H9 (cell line): Measurements from ENCODE around the gene SLC34A3. TPM values are rescaled to one million over a fixed set of nuclear protein-coding genes. Genes with fewer than 3 reads are reported as not detected.

Experiments
- DNase-seq: peaks from one replicate; pipeline ENCODE4 v3.0.0-alpha.2; 2017
- H2AFZ ChIP-seq: one replicate; pipeline ENCODE4 v1.6.1; 2013; ENCODE audit warnings: mild to moderate bottlenecking, low read length, control low read depth, moderate library complexity
- H2AK5ac ChIP-seq: 2 replicates; pipeline ENCODE4 v1.6.1; 2013; ENCODE audit warnings: low read length, control low read depth, mixed read lengths; ENCODE audit not compliant: insufficient read length
- H2BK120ac ChIP-seq: one replicate; pipeline ENCODE4 v1.6.1; 2013; ENCODE audit warnings: low read depth, mild to moderate bottlenecking, low read length, control low read depth, inconsistent platforms; ENCODE audit not compliant: poor library complexity, severe bottlenecking
- H2BK12ac ChIP-seq: 2 replicates; pipeline ENCODE4 v1.6.1; 2013; ENCODE audit warnings: low read length, control low read depth, mixed read lengths, low read depth; ENCODE audit not compliant: insufficient read length
- H2BK15ac ChIP-seq: 2 replicates; pipeline ENCODE4 v1.6.1; 2013; ENCODE audit warnings: low read depth, low read length, control low read depth
- H2BK20ac ChIP-seq: one replicate; pipeline ENCODE4 v1.6.1; 2013; ENCODE audit warnings: low read depth, mild to moderate bottlenecking, low read length, control low read depth, inconsistent platforms; ENCODE audit not compliant: poor library complexity, severe bottlenecking
- H2BK5ac ChIP-seq: 2 replicates; pipeline ENCODE4 v1.6.1; 2013; ENCODE audit warnings: low read length, control low read depth, mixed read lengths; ENCODE audit not compliant: insufficient read length
- H3K14ac ChIP-seq: 2 replicates; pipeline ENCODE4 v1.6.1; 2013; ENCODE audit warnings: low read length, control low read depth; ENCODE audit not compliant: insufficient read depth
- H3K18ac ChIP-seq: 2 replicates; pipeline ENCODE4 v1.6.1; 2013; ENCODE audit warnings: low read depth, mild to moderate bottlenecking, mixed read lengths, low read length, control low read depth; ENCODE audit not compliant: insufficient read length
- H3K23ac ChIP-seq: 2 replicates; pipeline ENCODE4 v1.6.1; 2013; ENCODE audit warnings: low read length, control low read depth, mixed read lengths, low read depth; ENCODE audit not compliant: insufficient read length
- H3K23me2 ChIP-seq: 2 replicates; pipeline ENCODE4 v1.6.1; 2013; ENCODE audit warnings: low read depth, mild to moderate bottlenecking, mixed read lengths, low read length, control low read depth; ENCODE audit not compliant: insufficient read length, poor library complexity, severe bottlenecking
- H3K27ac ChIP-seq: 2 replicates; pipeline ENCODE4 v1.5.1; 2013; ENCODE audit warnings: low read length, control low read depth, mixed read lengths, low read depth; ENCODE audit not compliant: insufficient read length
- H3K27me3 ChIP-seq: 2 replicates; pipeline ENCODE4 v1.6.1; 2013; ENCODE audit warnings: low read length, control low read depth, inconsistent platforms; ENCODE audit not compliant: insufficient read depth
- H3K4ac ChIP-seq: 2 replicates; pipeline ENCODE4 v1.6.1; 2013; ENCODE audit warnings: low read depth, mild to moderate bottlenecking, control low read depth, inconsistent platforms, low read length, moderate library complexity
- H3K4me1 ChIP-seq: 2 replicates; pipeline ENCODE4 v1.6.1; 2013; ENCODE audit warnings: low read length, control low read depth, inconsistent platforms; ENCODE audit not compliant: insufficient read depth
- H3K4me2 ChIP-seq: 2 replicates; pipeline ENCODE4 v1.6.1; 2013; ENCODE audit warnings: low read length, control low read depth, mixed read lengths; ENCODE audit not compliant: insufficient read length, insufficient read depth
- H3K56ac ChIP-seq: 2 replicates; pipeline ENCODE4 v1.6.1; 2013; ENCODE audit warnings: low read depth, mild to moderate bottlenecking, mixed read lengths, low read length, control low read depth; ENCODE audit not compliant: insufficient read length
- H3K79me1 ChIP-seq: 2 replicates; pipeline ENCODE4 v1.6.1; 2013; ENCODE audit warnings: low read depth, mild to moderate bottlenecking, moderate library complexity, low read length, control low read depth, inconsistent platforms; ENCODE audit not compliant: insufficient read depth, poor library complexity, severe bottlenecking
- H3K79me2 ChIP-seq: 2 replicates; pipeline ENCODE4 v1.6.1; 2013; ENCODE audit warnings: low read length, control low read depth, inconsistent platforms; ENCODE audit not compliant: insufficient read depth
- H3K9ac ChIP-seq: 2 replicates; pipeline ENCODE4 v1.6.1; 2013; ENCODE audit warnings: low read length, control low read depth, mixed read lengths; ENCODE audit not compliant: insufficient read length; ENCODE audit errors: extremely low read depth
- H3K9me3 ChIP-seq: one replicate; pipeline ENCODE4 v1.6.1; 2013; ENCODE audit warnings: low read depth, low read length, inconsistent platforms; ENCODE audit not compliant: control insufficient read depth
- H3T11ph ChIP-seq: one replicate; pipeline ENCODE4 v1.6.1; 2013; ENCODE audit warnings: mild to moderate bottlenecking, low read length, control low read depth, inconsistent platforms
- H4K20me1 ChIP-seq: one replicate; pipeline ENCODE4 v1.6.1; 2013; ENCODE audit not compliant: control insufficient read depth, insufficient read length, insufficient read depth
- H4K5ac ChIP-seq: 2 replicates; pipeline ENCODE4 v1.6.1; 2013; ENCODE audit warnings: low read depth, mild to moderate bottlenecking, mixed read lengths, low read length, control low read depth; ENCODE audit not compliant: insufficient read length
- H4K8ac ChIP-seq: replicated peaks from 2 replicates; pipeline ENCODE4 v1.6.1; 2013; ENCODE audit warnings: low read length, control low read depth, mixed read lengths, low read depth; ENCODE audit not compliant: insufficient read length
- H4K91ac ChIP-seq: 2 replicates; pipeline ENCODE4 v1.6.1; 2013; ENCODE audit warnings: low read depth, mild to moderate bottlenecking, moderate library complexity, mixed read lengths, low read length, control low read depth; ENCODE audit not compliant: insufficient read length
- H3K27ac Mint-ChIP-seq, 3 experiments: 2 replicates in 2 of 3; 3 replicates in 1 of 3; pipeline ENCODE4 v1.8.0; 2020 to 2021; ENCODE audit warnings: mixed read lengths in 3 of 3, mild to moderate bottlenecking in 1 of 3, moderate library complexity in 1 of 3
- H3K27me3 Mint-ChIP-seq: 2 replicates; pipeline ENCODE4 v1.8.0; 2021; ENCODE audit warnings: low read depth, mild to moderate bottlenecking, moderate library complexity, mixed read lengths
- H3K36me3 Mint-ChIP-seq, 3 experiments: 2 replicates in 2 of 3; 3 replicates in 1 of 3; pipeline ENCODE4 v1.8.0; 2020 to 2021; ENCODE audit warnings: low read depth in 3 of 3, mixed read lengths in 3 of 3; ENCODE audit not compliant: insufficient read depth in 1 of 3
- H3K4me1 Mint-ChIP-seq, 2 experiments: 2 replicates each; pipeline ENCODE4 v1.8.0; 2020; ENCODE audit warnings: mixed read lengths in 2 of 2
- H3K4me3 Mint-ChIP-seq, 2 experiments: 2 replicates in 1 of 2; 3 replicates in 1 of 2; pipeline ENCODE4 v1.8.0; 2020 to 2021; ENCODE audit warnings: mild to moderate bottlenecking in 2 of 2, mixed read lengths in 2 of 2, moderate library complexity in 1 of 2
- H3K9me3 Mint-ChIP-seq, 2 experiments: 2 replicates in 1 of 2; 3 replicates in 1 of 2; pipeline ENCODE4 v1.8.0; 2020; ENCODE audit warnings: mild to moderate bottlenecking in 2 of 2, mixed read lengths in 2 of 2, moderate library complexity in 1 of 2
- WGBS: extraction: QIAGEN DNeasy Blood & Tissue Kit; methylation state at CpG from one replicate; pipeline ENCODE4 v1.1.7; 2013; ENCODE audit warnings: missing lambda C conversion rate, low lambda C conversion rate, mixed read lengths; ENCODE audit not compliant: insufficient read length; ENCODE audit errors: extremely low coverage; 5-methylcytosine and 5-hydroxymethylcytosine counted together
- total RNA-seq: library from RNA; stranded (reverse); gene quantifications from 2 replicates; pipeline ENCODE4 v1.2.1, GENCODE V29; 2021
- TF ChIP-seq, protein P1 (sequence below): fragments of 200-600 bp; sonication (generic); conservative IDR thresholded peaks from 3 replicates; pipeline ENCODE4 v1.8.0; 2021; ENCODE audit warnings: antibody characterized with exemption, mild to moderate bottlenecking

The SLC34A3 gene
- total RNA-seq, 1 experiment from 2014 or later, result not detected

DNA sequence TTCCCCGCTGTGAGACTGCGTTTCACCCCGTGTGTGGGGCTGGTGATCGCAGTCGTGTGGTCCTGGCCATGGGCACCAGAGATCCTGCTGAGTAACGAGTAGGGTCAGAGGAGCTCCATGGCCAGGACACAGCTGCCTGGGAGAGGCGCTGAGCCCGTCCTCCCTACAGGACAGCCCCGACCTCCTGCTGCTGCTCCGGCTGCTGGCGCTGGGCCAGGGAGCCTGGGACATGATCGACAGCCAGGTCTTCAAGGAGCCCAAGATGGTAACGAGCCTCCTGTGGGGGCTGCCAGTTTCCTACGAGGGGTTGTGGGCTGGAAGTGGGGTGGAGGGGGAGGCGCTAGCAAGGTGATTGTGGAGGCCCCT lies 35.4 kb downstream of the SLC34A3 start:
- Histone ChIP-seq H2BK20ac (no peak overlapping the region), H3K4ac (no peak overlapping the region), H3K18ac (no peak overlapping the region), H3K27ac (no peak overlapping the region), H3K27me3 (no peaks in the 10 kb centered on the region), H3K23me2 (no peaks in the 10 kb centered on the region), H2AK5ac (no peak overlapping the region), H4K91ac (no peak overlapping the region), H4K5ac (no peak overlapping the region), H4K8ac (no peak overlapping the region), H3K79me2 (no peaks in the 10 kb centered on the region), H3K56ac (no peak overlapping the region), H3K79me1 (no peaks in the 10 kb centered on the region), H3K14ac (no peak overlapping the region), H2BK12ac (no peak overlapping the region), H3T11ph (no peak overlapping the region), H2BK120ac (no peak overlapping the region), H3K23ac (no peak overlapping the region), H3K4me1 (no peaks in the 10 kb centered on the region), H3K9me3 (no peaks in the 10 kb centered on the region), H3K4me2 (no peak overlapping the region), H2AFZ (no peak overlapping the region), H2BK15ac (no peak overlapping the region), H3K9ac (no peak overlapping the region), H2BK5ac (no peak overlapping the region), H4K20me1 (no peaks in the 10 kb centered on the region)
- TF ChIP-seq, protein P1, sequence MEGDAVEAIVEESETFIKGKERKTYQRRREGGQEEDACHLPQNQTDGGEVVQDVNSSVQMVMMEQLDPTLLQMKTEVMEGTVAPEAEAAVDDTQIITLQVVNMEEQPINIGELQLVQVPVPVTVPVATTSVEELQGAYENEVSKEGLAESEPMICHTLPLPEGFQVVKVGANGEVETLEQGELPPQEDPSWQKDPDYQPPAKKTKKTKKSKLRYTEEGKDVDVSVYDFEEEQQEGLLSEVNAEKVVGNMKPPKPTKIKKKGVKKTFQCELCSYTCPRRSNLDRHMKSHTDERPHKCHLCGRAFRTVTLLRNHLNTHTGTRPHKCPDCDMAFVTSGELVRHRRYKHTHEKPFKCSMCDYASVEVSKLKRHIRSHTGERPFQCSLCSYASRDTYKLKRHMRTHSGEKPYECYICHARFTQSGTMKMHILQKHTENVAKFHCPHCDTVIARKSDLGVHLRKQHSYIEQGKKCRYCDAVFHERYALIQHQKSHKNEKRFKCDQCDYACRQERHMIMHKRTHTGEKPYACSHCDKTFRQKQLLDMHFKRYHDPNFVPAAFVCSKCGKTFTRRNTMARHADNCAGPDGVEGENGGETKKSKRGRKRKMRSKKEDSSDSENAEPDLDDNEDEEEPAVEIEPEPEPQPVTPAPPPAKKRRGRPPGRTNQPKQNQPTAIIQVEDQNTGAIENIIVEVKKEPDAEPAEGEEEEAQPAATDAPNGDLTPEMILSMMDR, result no peak
- no peak overlapping the region for H3K4me3 Mint-ChIP-seq
- H3K27me3 Mint-ChIP-seq, result no peaks in the 10 kb centered on the region; the same call in 1 of the 2 replicates
- no CpG with 5 or more reads among the region's 15 CpGs for WGBS
- no peak overlapping the region for H3K27ac Mint-ChIP-seq
- no peaks in the 10 kb centered on the region; a peak in 1 of 5 replicates for H3K9me3 Mint-ChIP-seq
- DNase-seq, result no peak
- peaks cover 10 to 55% (median 42%) of the 10 kb centered on the region in 3 experiments; a peak in 6 of 7 replicates for H3K36me3 Mint-ChIP-seq
- H3K4me1 Mint-ChIP-seq, result 0 out of 4 replicates have a peak, but pooled peaks cover 0 to 3% of the 10 kb centered on the region in 2 experiments
